Gastrocnemius medialis (tissue), 4 donors: ENCODE data around the gene WNT9A. TPM values are rescaled to one million over a fixed set of nuclear protein-coding genes. Genes with fewer than 3 reads are reported as not detected.
"Not testable (repeated sequence)": the region's sequence is repeated elsewhere in the genome, so short reads cannot be mapped to it uniquely, and the experiment has no call there.

ENCODE experiments used
- ATAC-seq, 2 donors: fragments of 150-250 bp; one replicate each; pipeline ENCODE4 v1.9.1; 2016
- DNase-seq, 2 donors: peaks; one replicate each; pipeline ENCODE4 v3.0.0-alpha.2; 2019
- H3K27ac ChIP-seq, 4 donors: fragments of 200-600 bp; sonication (generic); 1 replicate in 1 of 4; 2 replicates in 3 of 4; pipeline ENCODE4 v1.5.1; 2016 to 2018; ENCODE audit warnings: mild to moderate bottlenecking in 2 of 4, moderate library complexity in 1 of 4
- H3K27me3 ChIP-seq, 3 donors: fragments of 200-600 bp; sonication (generic) in 2 of 3; 1 replicate in 1 of 3; 2 replicates in 2 of 3; pipeline versions ENCODE4 v1.5.1 to v1.6.0; 2016 to 2019; ENCODE audit warnings: mild to moderate bottlenecking in 1 of 3, moderate library complexity in 1 of 3
- H3K36me3 ChIP-seq, 2 donors: fragments of 200-600 bp; sonication (generic) in 1 of 2; one replicate each; pipeline ENCODE4 v1.5.1; 2017 to 2018
- H3K4me1 ChIP-seq, 2 donors: fragments of 200-600 bp; sonication (generic) in 1 of 2; one replicate each; pipeline ENCODE4 v1.5.1; 2016 to 2017; ENCODE audit warnings: mild to moderate bottlenecking in 2 of 2
- H3K4me3 ChIP-seq, 4 donors: fragments of 200-600 bp; sonication (generic) in 3 of 4; 1 replicate in 1 of 4; 2 replicates in 3 of 4; pipeline ENCODE4 v1.5.1; 2016 to 2019; ENCODE audit warnings: mild to moderate bottlenecking in 2 of 4
- H3K9me3 ChIP-seq, 3 donors: fragments of 200-600 bp; sonication (generic) in 2 of 3; 1 replicate in 1 of 3; 2 replicates in 2 of 3; pipeline ENCODE4 v1.5.1; 2016 to 2019
- in situ Hi-C, 4 donors: fragments of 200-750 bp; cut with MboI; loops; one replicate each; pipeline versions ENCODE4 v1.15.0 to v1.8.0; 2017; ENCODE audit warnings: low sequenced_read_pairs in 4 of 4
- intact Hi-C: fragments of 100-400 bp; cut with DNase I; formaldehyde crosslinking; loops from one replicate; pipeline ENCODE4 v1.15.1; 2023; ENCODE audit warnings: low total_unique reads
- total RNA-seq, 4 donors: library from RNA; depleted of rRNA; stranded (reverse); fragments of >200 nt; gene quantifications; one replicate each; pipeline versions ENCODE4 v1.1.0 to v1.2.3, GENCODE V29; 2016

WNT9A gene
- total RNA-seq, 4 donors from 2014 or later = 6.8 to 29.4 (median 15.5) TPM

DNA sequence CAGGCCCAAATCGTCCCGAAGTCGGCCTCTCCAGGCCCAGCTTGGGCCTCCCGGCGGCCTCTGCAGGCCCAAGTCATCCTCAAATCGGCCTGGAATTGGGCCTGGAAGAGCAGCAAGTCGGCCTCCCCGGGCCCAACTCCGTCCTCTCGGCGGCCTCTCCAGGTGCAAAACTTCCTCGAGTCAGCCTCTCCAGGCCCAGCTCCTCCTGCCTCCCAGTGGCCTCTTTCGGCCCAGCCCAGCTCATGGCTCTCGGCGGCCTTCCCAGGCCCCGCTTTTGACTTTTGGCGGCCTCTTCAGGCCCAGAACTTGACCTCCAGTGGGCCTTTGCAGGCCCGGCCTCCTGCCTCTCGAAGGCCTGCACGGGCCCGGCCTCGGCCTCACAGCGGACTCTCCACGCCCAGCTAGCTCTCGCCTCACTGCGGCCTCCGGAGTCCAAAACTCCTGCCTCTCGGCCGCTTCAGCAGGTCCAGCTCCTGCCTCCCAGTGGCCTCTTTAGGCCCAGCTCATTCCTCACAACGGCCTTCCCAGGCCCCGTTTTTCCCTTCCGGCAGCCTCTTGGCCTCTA is 26.1 kb upstream of the WNT9A start:
- H3K4me1 ChIP-seq, DNase-seq, H3K9me3 ChIP-seq, H3K36me3 ChIP-seq, H3K27ac ChIP-seq, H3K27me3 ChIP-seq, H3K4me3 ChIP-seq, ATAC-seq, intact Hi-C loops: not testable (repeated sequence)
- in situ Hi-C loops = loop anchor here in 2 of 4 donors (25.0 kb wide), 1 partner anchor 487 kb away; no protein-coding TSS in a partner anchor

DNA sequence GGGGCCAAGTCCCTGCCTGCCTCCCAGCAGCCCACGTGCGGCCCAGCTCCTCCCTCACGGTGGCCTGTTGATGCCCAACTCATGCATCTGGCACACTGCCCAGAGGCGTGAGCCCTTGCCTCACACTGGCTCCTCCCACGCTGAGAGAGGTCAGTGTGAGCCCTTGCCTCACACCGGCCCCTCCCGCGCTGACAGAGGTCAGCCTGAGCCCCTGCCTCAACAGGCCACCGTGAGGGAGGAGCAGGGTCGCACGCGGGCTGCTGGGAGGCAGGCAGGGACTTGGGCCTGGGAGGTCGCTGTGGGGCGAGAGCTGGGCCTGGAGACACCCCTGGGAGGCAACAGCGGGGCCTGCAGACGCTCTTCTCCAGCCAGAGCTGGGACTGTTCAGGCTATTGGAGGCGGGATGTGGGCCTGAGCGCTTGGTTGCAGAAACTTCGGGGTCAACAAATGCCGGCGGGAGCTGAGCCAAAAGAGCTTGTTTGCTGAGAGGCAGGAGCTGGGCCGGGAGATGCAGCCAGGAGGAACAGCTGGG is 25.2 kb upstream of the WNT9A start:
- H3K4me1 ChIP-seq, ATAC-seq, intact Hi-C loops, DNase-seq, H3K27ac ChIP-seq, H3K9me3 ChIP-seq, H3K36me3 ChIP-seq, H3K4me3 ChIP-seq, H3K27me3 ChIP-seq: not testable (repeated sequence)
- in situ Hi-C loops = loop anchor here in 2 of 4 donors (25.0 kb wide), 1 partner anchor 486 kb away; no protein-coding TSS in a partner anchor

DNA sequence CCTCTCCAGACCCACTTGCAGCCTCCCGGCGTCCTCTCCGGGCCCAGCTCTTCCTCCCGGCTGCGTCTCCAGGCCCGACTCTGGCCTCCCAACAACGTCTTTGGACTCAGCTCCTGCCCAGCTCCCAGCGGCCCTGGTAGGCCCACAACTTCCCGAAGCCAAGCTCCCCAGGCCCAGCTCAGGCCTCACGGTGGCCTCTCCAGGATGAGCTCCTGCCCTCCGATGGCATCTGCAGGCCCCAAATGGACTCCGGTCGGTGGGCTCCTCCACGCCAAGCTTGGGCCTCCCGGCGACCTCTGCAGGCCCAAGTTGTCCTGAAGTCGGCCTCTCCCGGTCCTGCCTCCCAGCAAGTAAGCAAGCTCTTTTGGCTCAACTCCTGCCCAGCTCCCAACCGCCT is 24.5 kb upstream of the WNT9A start:
- H3K36me3 ChIP-seq, H3K4me3 ChIP-seq, ATAC-seq, H3K27ac ChIP-seq, DNase-seq, H3K27me3 ChIP-seq, intact Hi-C loops, H3K9me3 ChIP-seq, H3K4me1 ChIP-seq: not testable (repeated sequence)
- in situ Hi-C loops = loop anchor here in 2 of 4 donors (25.0 kb wide), 1 partner anchor 485 kb away; no protein-coding TSS in a partner anchor

DNA sequence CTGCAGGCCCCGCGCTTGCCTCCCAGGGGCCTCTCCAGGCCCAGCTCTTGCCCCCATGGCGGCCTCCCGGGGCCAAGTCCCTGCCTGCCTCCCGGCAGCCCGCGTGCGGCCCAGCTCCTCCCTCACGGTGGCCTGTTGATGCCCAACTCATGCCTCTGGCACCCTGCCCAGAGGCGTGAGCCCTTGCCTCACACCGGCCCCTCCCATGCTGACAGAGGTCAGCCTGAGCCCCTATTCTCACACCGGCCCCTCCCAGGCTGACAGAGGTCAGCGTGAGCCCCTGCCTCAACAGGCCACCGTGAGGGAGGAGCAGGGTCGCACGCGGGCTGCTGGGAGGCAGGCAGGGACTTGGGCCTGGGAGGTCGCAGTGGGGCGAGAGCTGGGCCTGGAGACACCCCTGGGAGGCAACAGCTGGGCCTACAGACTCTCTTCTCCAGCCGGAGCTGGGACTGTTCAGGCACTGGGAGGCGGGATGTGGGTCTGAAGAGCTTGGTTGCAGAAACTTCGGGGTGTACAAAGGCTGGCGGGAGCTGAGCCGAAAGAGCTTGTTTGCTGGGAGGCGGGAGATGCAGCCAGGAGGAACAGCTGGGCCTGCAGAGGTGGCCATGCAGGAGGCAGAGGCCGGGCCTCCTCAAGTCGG is 24.0 kb upstream of the WNT9A start:
- in situ Hi-C loops = loop anchor here in 2 of 4 donors (25.0 kb wide), 1 partner anchor 484 kb away; no protein-coding TSS in a partner anchor
- ATAC-seq, intact Hi-C loops, H3K36me3 ChIP-seq, H3K27ac ChIP-seq, DNase-seq, H3K4me1 ChIP-seq, H3K27me3 ChIP-seq, H3K4me3 ChIP-seq, H3K9me3 ChIP-seq: not testable (repeated sequence)

DNA sequence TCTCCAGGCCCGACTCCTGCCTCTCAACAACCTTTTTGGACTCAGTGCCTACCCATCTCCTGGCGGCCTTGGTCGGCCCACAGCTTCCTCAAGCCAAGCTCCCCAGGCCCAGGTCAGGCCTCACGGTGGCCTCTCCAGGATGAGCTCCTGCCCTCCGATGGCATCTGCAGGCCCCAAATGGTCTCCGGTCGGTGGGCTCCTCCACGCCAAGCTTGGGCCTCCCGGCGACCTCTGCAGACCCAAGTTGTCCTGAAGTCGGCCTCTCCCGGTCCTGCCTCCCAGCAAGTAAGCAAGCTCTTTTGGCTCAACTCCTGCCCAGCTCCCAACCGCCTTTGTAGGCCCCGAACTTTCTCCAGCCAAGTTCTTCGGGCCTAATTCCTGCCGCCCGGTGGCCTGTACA is 23.5 kb upstream of the WNT9A start:
- H3K36me3 ChIP-seq, H3K27ac ChIP-seq, H3K4me1 ChIP-seq, H3K4me3 ChIP-seq, H3K27me3 ChIP-seq, intact Hi-C loops, ATAC-seq, DNase-seq, H3K9me3 ChIP-seq: not testable (repeated sequence)
- in situ Hi-C loops = loop anchor here in 2 of 4 donors (25.0 kb wide), 1 partner anchor 484 kb away; no protein-coding TSS in a partner anchor

DNA sequence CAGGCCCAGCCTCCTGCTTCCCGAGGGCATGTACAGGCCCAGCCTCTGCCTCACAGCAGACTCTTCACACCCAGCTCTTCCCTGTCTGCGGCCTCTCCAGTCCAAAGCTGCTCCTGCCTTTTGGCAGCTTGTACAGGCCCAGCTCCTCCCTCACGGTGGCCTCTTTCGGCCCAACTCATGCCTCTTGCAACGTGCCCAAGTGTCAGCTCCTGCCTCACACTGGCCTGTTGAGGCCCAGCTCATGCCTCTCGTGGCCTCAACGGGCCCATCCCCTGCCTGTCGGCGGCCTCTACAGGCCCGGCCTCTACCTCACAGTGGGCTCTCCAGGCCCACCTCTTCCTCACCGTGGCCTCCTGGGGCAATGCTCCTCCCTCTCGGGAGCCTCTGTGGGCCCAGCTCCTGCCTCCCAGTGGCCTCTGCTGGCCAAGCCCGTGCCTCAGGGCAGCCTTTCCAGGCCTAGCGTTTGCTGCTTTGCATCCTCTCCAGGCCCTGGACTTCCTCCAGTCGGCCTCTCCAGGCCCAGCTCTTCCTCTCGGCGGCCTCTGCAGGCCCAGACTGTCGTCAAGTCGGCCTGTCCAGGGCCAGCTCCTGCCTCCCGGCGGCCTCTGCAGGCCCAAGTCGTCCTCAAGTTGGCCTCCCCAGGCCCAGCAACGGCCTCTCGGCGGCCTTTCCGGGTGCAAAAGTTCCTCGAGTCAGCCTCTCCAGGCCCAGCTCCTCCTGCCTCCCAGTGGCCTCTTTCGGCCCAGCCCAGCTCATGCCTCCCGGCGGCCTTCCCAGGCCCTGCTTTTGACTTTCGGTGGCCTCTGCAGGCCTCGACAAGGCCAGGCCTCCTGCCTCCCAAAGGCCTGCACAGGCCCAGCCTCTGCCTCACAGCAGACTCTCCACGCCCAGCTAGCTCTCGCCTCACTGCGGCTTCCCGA is 22.6 kb upstream of the WNT9A start:
- in situ Hi-C loops = loop anchor here in 2 of 4 donors (25.0 kb wide), 1 partner anchor 483 kb away; no protein-coding TSS in a partner anchor
- DNase-seq, intact Hi-C loops, H3K4me3 ChIP-seq, H3K9me3 ChIP-seq, H3K36me3 ChIP-seq, H3K27me3 ChIP-seq, H3K27ac ChIP-seq, ATAC-seq, H3K4me1 ChIP-seq: not testable (repeated sequence)

DNA sequence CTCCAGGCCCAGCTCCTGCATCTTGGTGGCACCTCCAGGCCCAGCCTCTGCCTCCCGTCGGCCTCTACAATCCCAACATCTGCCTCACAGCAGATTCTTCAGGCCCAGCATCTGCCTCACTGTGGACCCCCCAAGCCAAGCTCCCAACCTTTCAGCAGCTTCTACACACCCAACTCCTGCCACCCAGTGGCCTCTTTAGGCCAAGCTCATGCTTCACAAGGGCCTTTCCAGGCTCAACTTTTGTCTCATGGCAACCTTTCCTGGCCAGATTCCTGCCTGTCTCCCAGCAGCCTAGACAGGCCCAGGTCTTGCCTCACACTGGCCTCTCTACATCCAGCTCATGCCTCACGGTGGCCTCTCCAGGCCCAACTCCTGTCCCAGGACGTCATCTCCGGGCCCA is 20.1 kb upstream of the WNT9A start:
- H3K27ac ChIP-seq, H3K36me3 ChIP-seq, DNase-seq, H3K9me3 ChIP-seq, intact Hi-C loops, H3K4me3 ChIP-seq, H3K27me3 ChIP-seq, H3K4me1 ChIP-seq, ATAC-seq: not testable (repeated sequence)
- in situ Hi-C loops = loop anchor here in 2 of 4 donors (25.0 kb wide), 1 partner anchor 481 kb away; no protein-coding TSS in a partner anchor

DNA sequence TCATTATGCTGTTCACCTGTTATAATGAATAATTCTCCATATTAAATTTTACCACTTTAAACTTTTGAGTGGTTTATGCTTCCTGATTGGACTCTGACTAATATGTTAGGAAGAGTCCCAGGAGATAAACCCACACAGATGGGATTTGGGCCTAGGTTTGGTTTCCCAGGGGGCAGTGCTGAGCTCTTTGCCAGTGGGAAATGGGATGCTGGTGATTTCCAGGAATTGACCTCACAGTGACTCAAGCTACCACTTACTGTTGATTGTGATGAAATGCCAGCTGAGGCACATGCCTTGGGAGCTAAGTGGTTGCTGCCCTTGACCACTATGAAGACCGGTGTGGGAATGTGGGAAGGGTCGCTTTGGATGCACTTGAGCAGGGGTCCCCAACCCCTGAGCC is 19.0 kb upstream of the WNT9A start:
- in situ Hi-C loops = loop anchor here in 2 of 4 donors (25.0 kb wide), 1 partner anchor 479 kb away; no protein-coding TSS in a partner anchor
- ATAC-seq, DNase-seq: not testable (repeated sequence)

More for the DNA sequence above, 19.0 kb upstream of the WNT9A start:
- intact Hi-C loops, H3K27me3 ChIP-seq, H3K9me3 ChIP-seq, H3K4me1 ChIP-seq, H3K4me3 ChIP-seq, H3K27ac ChIP-seq, H3K36me3 ChIP-seq: not testable (repeated sequence)
